ES-I3 (cell line): ENCODE results near the gene DLGAP5.

Experiments
- H3K36me3 ChIP-seq: 2 replicates; pipeline ENCODE4 v1.6.1; 2013; ENCODE audit warnings: mild to moderate bottlenecking, low read length, control low read depth, moderate library complexity; ENCODE audit not compliant: insufficient read depth
- H3K4me1 ChIP-seq: 2 replicates; pipeline ENCODE4 v1.6.1; 2013; ENCODE audit warnings: mild to moderate bottlenecking, control low read depth, low read length; ENCODE audit not compliant: insufficient read depth
- H3K9ac ChIP-seq: 2 replicates; pipeline ENCODE4 v1.6.1; 2013; ENCODE audit warnings: low read depth, mild to moderate bottlenecking, low read length, moderate library complexity
- H3K9me3 ChIP-seq: 2 replicates; pipeline ENCODE4 v1.6.1; 2013; ENCODE audit warnings: mild to moderate bottlenecking, low read length, moderate library complexity; ENCODE audit not compliant: control insufficient read depth, insufficient read depth

Gene DLGAP5, protein sequence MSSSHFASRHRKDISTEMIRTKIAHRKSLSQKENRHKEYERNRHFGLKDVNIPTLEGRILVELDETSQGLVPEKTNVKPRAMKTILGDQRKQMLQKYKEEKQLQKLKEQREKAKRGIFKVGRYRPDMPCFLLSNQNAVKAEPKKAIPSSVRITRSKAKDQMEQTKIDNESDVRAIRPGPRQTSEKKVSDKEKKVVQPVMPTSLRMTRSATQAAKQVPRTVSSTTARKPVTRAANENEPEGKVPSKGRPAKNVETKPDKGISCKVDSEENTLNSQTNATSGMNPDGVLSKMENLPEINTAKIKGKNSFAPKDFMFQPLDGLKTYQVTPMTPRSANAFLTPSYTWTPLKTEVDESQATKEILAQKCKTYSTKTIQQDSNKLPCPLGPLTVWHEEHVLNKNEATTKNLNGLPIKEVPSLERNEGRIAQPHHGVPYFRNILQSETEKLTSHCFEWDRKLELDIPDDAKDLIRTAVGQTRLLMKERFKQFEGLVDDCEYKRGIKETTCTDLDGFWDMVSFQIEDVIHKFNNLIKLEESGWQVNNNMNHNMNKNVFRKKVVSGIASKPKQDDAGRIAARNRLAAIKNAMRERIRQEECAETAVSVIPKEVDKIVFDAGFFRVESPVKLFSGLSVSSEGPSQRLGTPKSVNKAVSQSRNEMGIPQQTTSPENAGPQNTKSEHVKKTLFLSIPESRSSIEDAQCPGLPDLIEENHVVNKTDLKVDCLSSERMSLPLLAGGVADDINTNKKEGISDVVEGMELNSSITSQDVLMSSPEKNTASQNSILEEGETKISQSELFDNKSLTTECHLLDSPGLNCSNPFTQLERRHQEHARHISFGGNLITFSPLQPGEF

DNA sequence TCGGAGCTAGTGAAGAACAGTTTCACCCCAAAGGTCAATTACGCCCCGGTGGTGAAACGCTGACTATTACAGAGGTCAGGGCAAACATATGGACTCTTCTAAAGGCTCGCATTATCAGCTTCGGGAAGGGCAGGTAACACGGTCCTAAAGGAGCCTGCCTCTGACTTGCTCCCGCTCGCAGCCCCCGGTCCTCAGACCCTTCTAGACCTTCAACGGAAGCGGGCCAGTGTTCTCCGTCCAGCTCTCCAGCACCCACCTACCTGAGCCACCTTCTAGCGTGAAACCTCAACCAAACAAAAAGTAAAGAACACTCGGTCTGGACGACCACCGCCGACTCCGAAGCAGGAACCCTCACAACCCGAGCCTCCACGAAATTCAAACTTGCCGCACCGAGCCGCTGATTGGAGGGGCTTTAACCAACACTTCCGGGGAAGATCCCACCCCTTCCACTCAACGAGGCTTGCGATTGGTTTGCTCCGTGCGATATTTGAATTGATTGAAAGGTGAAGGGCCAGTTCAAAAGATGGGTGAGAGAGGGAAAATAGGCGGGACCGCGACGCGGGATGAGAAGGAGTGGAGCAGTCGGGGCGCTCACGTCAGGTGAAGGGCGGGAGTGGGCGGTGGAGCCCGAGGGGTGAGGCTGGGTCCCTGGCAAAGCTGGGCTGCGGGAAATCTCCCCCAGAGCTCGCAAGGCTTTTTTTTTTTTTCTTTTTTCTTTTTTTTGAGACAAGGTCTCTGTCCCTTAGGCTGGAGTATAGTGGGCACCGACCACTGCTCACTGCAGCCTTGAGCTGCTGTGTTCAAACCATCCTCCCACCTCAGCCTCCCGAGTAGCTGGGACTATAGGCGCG lies at the start of gene DLGAP5:
Gene DLGAP5 (minus strand): TSS at position 383 of the 851 bp plus-strand sequence. CDS start 2,406 bp downstream, outside the sequence.
- no peaks in the 10 kb centered on the region for H3K9me3 ChIP-seq
- H3K36me3 ChIP-seq, result no peaks in the 10 kb centered on the region
- peaks cover 3% of the 10 kb centered on the region for H3K4me1 ChIP-seq
- peak within 1 kb of the TSS; percentile 85 for H3K9ac ChIP-seq

DNA sequence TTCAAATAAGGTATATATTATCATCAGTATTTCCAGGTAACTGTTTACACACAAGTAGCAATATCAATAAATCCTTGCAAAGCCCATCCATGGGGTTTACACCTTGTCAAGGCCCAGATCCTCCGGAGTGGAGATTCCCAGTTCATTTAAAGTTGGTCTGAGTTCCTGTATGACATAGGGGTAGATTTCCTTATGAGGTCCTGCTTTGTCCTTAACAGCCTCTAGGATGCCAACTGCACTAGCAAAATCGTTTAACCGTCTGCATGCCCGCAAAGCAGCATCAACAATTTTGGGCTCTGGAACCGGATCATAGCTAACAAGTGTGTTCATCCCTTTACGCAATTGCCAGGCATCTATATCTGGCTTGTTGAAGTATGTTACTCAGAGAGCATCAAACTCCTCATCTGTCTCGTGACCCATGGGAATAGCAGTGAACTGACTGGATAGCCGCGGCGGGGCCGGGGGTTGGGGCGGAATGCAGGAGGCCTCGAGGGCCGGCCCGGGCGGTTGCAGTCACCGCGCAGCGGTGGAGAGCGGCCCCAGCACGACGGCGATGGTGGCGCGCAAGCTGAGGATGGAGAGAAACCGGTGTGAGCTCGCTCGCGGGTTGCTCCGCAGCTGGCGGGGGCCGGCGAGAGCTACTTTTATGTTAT lies 49.3 kb upstream of the DLGAP5 start:
- H3K4me1 ChIP-seq, result no peaks in the 10 kb centered on the region
- no peaks in the 10 kb centered on the region for H3K9me3 ChIP-seq
- H3K36me3 ChIP-seq, result no peaks in the 10 kb centered on the region
- H3K9ac ChIP-seq, result peak overlapping the region; percentile 31; the same call in 1 of the 2 replicates

DNA sequence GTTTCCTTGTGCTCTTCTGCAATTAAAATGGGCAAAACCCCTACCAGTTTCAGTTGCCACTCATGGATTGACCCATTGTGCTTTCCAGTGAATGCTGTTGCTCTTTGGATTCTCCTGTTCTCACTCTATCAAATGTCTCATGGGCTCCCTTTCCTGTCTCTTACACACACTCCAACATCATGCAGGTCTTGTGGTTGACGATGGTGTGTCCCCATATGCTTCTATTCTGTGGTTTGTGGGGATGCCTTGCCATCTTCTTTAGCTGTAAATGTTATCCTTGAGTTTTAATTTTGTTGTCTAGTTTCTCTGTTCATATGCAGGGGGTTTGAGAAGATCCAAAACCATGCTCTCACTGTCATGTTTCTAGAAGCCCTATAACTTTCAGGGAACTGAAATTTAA lies 47.9 kb upstream of the DLGAP5 start:
- H3K9ac ChIP-seq, result no peak overlapping the region
- H3K9me3 ChIP-seq, result no peaks in the 10 kb centered on the region
- H3K36me3 ChIP-seq, result no peaks in the 10 kb centered on the region
- H3K4me1 ChIP-seq, result no peaks in the 10 kb centered on the region

DNA sequence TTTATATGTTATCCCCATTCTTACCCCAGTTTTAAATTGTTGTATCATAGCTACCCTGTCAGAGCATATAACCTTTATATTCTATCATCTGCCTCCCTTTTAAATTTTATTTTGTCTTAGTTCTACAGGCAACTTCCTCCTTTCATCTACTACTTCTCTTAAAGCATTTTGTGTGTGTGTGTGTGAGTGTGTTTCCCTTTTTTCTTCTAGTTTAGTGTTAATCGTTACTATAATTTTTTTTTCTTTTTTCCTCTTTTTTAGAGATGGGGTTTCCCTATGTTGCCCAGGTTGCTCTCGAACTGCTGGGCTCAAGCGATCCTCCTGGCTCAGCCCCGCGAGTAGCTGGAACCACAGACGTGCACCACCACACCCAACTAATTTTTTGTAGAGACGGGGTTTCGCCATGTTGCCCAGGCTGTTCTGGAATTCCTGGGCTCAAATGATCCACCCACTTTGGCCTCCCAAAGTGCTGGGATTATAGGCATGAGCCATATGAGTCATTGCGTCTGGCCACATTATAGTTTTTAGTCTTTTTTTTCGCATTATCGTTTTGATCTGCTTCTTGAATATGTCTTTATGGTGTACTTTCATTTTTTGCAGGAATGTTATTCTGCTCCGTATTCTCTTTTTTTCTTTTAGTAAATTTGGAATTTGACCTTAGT lies 46.8 kb upstream of the DLGAP5 start:
- Histone ChIP-seq H3K36me3 (no peaks in the 10 kb centered on the region), H3K9ac (no peak overlapping the region), H3K4me1 (no peaks in the 10 kb centered on the region), H3K9me3 (no peaks in the 10 kb centered on the region)

DNA sequence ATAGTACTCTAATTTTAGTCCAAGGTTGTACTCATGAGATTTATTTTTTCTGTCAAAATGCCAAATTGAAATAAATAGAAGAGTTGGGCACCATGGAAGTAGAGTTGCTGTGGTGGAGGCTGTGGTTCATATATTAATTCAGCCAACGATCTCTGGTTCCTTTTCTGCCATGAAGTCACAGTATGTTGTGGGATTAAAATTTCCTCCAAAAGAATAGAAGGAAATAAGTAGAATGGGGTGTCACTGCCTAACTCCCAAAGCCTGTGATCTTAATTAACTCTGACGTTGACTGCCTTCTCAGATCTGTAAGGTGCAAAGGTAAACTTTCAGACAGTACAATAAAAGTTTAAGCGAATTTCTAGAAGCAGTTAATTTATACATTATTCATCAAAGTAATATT lies 42.2 kb upstream of the DLGAP5 start:
- Histone ChIP-seq H3K9me3 (no peaks in the 10 kb centered on the region), H3K9ac (no peak overlapping the region), H3K36me3 (no peaks in the 10 kb centered on the region), H3K4me1 (no peaks in the 10 kb centered on the region)

DNA sequence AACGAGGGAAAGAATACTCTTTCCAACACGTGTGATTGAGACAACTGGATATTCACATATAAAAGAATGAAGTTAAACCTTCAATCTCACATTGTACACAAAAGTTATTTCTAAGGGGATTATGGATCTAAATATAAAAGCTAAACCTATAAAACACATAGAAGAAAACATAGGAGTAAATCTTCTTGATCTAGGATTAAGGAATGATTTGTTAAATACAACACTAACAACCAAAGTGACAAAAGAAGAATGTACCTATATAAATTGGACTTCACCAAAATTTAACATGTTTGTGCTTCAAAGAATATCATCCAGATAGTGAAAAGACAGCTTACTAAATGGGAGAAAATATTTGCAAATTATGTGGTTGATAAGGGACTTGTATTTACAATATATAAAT lies 36.9 kb upstream of the DLGAP5 start:
- no peaks in the 10 kb centered on the region for H3K9me3 ChIP-seq
- no peaks in the 10 kb centered on the region for H3K36me3 ChIP-seq
- no peaks in the 10 kb centered on the region for H3K4me1 ChIP-seq
- no peak overlapping the region for H3K9ac ChIP-seq

DNA sequence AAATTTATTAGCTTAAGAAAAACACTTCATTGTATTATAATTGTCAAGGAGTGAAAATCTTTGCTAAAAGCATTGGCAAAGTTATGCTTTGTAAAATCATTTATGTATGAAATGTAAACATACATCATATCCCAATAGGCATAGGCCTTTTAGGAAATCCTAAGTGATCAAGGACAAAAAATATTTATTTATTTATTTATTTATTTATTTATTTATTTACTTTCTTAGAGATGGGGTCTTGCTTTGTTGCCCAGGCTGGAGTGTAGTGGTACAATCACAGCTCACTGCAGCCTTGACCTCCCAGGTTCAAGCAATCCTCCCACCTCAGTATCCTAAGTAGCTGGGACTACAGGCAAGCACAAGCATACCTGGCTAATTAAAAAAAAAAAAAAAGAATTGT lies 32.0 kb upstream of the DLGAP5 start:
- Histone ChIP-seq H3K4me1 (no peaks in the 10 kb centered on the region), H3K9me3 (no peaks in the 10 kb centered on the region), H3K36me3 (no peaks in the 10 kb centered on the region), H3K9ac (no peak overlapping the region)

DNA sequence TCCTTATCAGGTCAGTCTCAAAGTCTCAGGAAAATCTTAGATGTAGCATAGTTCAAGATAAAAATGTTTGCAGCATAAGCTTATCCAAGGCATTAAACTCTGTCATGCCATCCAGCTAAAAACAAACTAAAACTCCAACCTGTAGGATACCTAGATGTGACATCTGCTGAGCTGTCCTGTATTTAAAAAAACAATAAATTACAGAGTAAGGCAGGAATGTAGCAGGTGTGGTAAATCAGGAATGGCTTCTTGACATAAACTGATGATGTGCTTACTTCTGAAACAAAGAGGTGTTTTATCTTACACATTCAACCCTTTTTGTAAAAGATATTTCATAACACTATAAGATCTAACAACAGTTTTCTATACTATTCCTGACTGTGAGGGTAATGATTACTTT lies 30.6 kb upstream of the DLGAP5 start:
- Histone ChIP-seq H3K9ac (no peak overlapping the region), H3K9me3 (no peaks in the 10 kb centered on the region), H3K36me3 (no peaks in the 10 kb centered on the region), H3K4me1 (no peaks in the 10 kb centered on the region)

DNA sequence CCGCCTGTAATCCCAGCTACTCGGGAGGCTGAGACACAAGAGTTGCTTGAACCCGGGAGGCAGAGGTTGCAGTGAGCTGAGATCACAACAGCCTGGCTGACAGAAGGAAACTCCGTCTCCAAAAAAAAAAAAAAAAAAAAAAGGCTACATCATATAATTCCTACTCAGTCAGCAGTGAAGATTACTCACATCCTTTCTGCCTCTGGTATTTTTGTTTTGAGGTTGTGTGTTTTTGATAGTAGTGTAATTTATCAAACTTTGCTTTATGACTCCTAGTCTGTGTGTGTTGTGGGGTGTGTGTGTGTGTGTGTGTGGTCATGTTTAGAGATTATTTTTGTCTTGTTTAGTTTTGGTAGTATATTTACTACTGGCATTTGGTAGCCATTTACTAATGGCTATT lies 29.8 kb upstream of the DLGAP5 start:
- no peaks in the 10 kb centered on the region for H3K36me3 ChIP-seq
- no peaks in the 10 kb centered on the region for H3K9me3 ChIP-seq
- no peak overlapping the region for H3K9ac ChIP-seq
- no peaks in the 10 kb centered on the region for H3K4me1 ChIP-seq

DNA sequence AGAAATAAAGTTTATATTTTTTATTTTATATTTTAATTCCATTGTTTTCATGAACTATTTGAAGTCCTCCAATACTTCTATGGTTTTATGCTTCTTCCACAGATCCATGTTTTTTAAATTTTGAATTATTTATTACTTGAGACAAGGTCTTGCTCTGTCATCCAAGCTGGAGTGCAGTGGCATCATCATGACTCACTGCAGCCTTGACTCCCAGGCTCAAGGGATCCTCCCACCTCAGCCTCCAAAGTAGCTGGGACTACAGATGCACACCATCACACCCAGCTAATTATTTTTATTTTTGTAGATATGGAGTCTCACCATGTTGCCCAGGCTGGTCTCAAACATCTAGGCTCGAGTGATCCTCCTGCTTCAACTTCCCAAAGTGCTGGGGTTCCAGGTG lies 28.8 kb upstream of the DLGAP5 start:
- no peak overlapping the region for H3K9ac ChIP-seq
- H3K36me3 ChIP-seq, result no peaks in the 10 kb centered on the region
- H3K4me1 ChIP-seq, result no peaks in the 10 kb centered on the region
- no peaks in the 10 kb centered on the region for H3K9me3 ChIP-seq

DNA sequence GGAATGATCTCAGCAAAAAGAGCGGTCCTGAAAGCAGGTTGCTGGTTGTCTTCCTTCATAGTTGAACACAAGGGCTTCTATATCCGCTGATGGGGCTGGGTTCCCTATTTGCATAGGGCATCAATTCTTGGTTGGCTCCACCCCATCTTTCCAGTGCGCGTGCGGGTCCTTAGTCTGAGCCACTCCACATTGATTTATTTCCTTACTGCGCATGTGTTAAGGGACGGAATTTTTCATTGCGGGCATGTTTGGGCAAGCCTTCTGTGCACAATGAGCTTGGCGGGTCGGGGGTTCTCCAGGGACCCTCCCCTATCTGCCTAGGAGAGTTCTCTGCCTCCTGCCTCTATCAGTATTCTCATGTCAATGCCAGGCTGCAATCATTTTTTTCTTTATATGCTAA lies 21.2 kb upstream of the DLGAP5 start:
- H3K4me1 ChIP-seq, result no peaks in the 10 kb centered on the region
- H3K9me3 ChIP-seq, result no peaks in the 10 kb centered on the region
- H3K36me3 ChIP-seq, result no peaks in the 10 kb centered on the region
- H3K9ac ChIP-seq, result no peak overlapping the region

DNA sequence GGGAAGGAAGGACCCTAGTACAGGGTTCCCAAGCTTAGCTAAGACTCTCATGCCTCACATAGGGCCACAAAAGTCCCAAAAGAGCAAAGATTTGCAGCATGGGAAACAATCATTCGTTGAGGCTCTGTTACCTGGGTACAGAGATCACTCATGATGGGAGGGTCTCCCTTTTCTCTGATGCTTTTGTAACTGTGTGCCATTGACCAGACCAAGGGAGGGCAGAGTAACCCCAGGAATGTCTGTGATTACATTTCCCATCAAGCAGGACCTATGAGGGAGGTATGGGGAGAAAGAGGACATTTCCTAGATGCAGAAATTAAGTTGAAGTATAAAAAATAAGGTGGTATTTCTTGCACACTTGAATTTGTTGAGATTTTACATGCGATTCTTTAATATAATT lies 16.4 kb upstream of the DLGAP5 start:
- no peak overlapping the region for H3K9ac ChIP-seq
- H3K4me1 ChIP-seq, result no peaks in the 10 kb centered on the region
- H3K36me3 ChIP-seq, result no peaks in the 10 kb centered on the region
- no peaks in the 10 kb centered on the region for H3K9me3 ChIP-seq

DNA sequence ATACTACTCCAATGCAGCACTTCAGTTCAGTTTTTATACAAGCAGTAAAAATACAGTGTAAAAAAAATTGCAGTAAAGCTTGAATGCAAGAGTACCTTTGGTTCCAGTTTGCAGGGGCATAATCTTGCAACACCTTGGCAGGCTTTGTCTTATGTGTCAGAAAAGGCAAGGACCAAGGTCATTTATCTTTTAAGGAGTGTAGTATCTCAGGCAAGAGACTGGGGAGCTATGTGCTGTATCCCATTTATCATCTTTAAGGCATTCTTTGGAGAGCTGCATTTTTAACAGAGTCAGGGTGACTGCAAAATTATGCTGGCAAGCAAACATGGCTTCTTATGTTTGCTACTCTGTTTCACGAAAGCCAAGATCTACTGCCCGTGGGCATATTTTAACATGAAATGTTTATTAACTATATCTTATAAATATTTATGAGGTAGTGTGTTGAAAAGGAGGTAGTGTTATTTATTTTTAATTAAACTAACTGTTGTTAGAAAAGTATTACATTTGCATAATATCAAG lies 14.8 kb upstream of the DLGAP5 start:
- no peaks in the 10 kb centered on the region for H3K9me3 ChIP-seq

More for the DNA sequence above, 14.8 kb upstream of the DLGAP5 start:
- peaks cover under 1% of the 10 kb centered on the region for H3K4me1 ChIP-seq
- H3K9ac ChIP-seq, result no peak overlapping the region
- H3K36me3 ChIP-seq, result no peaks in the 10 kb centered on the region
